ENCODE measurements around the gene TMEM220. TPM values are rescaled to one million over a fixed set of nuclear protein-coding genes. Genes with fewer than 3 reads are reported as not detected.

Gene TMEM220
- total and polyA plus RNA-seq, 9 of the 15 experiments (the other 6 are each of a cell fraction or from before 2014, with no cell fraction given): not detected

DNA sequence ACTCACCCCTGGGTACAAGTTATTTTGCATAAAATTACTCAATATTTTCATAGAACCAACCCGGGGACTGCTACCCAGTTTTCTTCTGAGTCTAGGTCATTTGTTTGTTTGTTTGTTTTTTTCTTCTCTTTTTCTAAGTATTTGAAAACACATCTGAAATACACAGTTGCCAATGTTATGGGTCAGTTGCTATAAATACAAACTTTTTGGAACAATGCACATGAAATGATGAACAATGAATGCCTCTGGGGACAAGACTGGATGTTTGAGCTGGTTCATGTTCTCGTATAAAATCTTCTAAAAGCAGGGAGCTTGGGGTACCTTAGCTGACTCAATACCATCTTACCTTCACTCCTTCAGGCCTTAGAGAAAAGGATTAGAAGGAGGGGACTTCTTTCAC lies 43.6 kb upstream of the TMEM220 start:
- in situ Hi-C loops (cut with MboI): no loop called here
- H3K9me1 ChIP-seq (ENCODE audit: control insufficient read depth, insufficient read depth, low read length): no peaks in the 10 kb centered on the region
- no peaks in the 10 kb centered on the region for H3K27me3 ChIP-seq (ENCODE audit: control insufficient read depth in 2 of 2, insufficient read depth in 2 of 2, low read length in 2 of 2)
- H3K27ac ChIP-seq (ENCODE audit: extremely low read depth, low read depth, low read length): no peak overlapping the region
- CTCF ChIA-PET (ENCODE audit: low intra/inter-chr PET ratio): no interaction called here
- ATAC-seq: no peak
- no peak for DNase-seq (ENCODE audit: extremely low read depth in 1 of 4, low spot score in 3 of 4)
- intact Hi-C loops (cut with micrococcal nuclease): no loop called here
- H4K20me1 ChIP-seq (replicated peaks; ENCODE audit: control insufficient read depth, insufficient read depth, low read length): no peaks in the 10 kb centered on the region
- BruUV-seq (replicated peaks): no TSS peak
- H3K9me3 ChIP-seq (replicated peaks; ENCODE audit: control insufficient read depth, insufficient read depth, low read depth, low read length): no peaks in the 10 kb centered on the region
- no peak overlapping the region for H2AFZ ChIP-seq (ENCODE audit: low read depth, low read length)
- H3K4me1 ChIP-seq (replicated peaks in 1 of 2; ENCODE audit: control insufficient read depth in 2 of 2, insufficient read depth in 2 of 2, low read length in 2 of 2): no peaks in the 10 kb centered on the region
- no peaks in the 10 kb centered on the region for H3K36me3 ChIP-seq (ENCODE audit: control insufficient read depth, insufficient read depth, low read length)
- no peaks in the 10 kb centered on the region for H3K79me2 ChIP-seq (ENCODE audit: control insufficient read depth, insufficient read depth, low read length)
- no peak for FAIRE-seq
- H3K9ac ChIP-seq (ENCODE audit: insufficient read depth in 1 of 2, low read depth in 2 of 2, low read length in 2 of 2): no peak overlapping the region
- H3K4me2 ChIP-seq (ENCODE audit: insufficient read depth, low read length): no peak overlapping the region
- WGBS (ENCODE audit: insufficient coverage, low coverage, missing lambda C conversion rate): 0% methylated on average over 2 of the region's 2 CpGs
- no peak overlapping the region for H3K4me3 ChIP-seq
- POLR2A ChIA-PET: interaction anchor here (1.1 kb wide), 1 partner anchor 18 kb away, joined by 3 read pairs; no protein-coding TSS in a partner anchor
- TF ChIP-seq ZNF584 (CRISPR knock-in tag; IDR thresholded peaks at IDR 0.05; ENCODE audit: low read depth) (no peak), ZNF699 (CRISPR knock-in tag; IDR thresholded peaks at IDR 0.05; ENCODE audit: insufficient replicate concordance) (no peak), RBM34 (IDR thresholded peaks at IDR 0.05; ENCODE audit: borderline replicate concordance, insufficient read depth, low read length) (no peak), ZNF239 (CRISPR knock-in tag; IDR thresholded peaks at IDR 0.05) (no peak), ZNF408 (CRISPR knock-in tag; IDR thresholded peaks at IDR 0.05; ENCODE audit: low read depth) (no peak), ERF (CRISPR knock-in tag; IDR thresholded peaks at IDR 0.05) (no peak), ETV6 (IDR thresholded peaks at IDR 0.05; ENCODE audit: borderline replicate concordance in 1 of 2, low read depth in 2 of 2, low read length in 1 of 2) (no peak), ETV6 (CRISPR knock-in tag; IDR thresholded peaks at IDR 0.05; ENCODE audit: borderline replicate concordance) (no peak), DIDO1 (tag; IDR thresholded peaks at IDR 0.05; ENCODE audit: low read depth) (no peak), CHCHD3 (CRISPR knock-in tag; IDR thresholded peaks at IDR 0.05) (no peak), EP300 (IDR thresholded peaks at IDR 0.05; ENCODE audit: low read length) (no peak), CREBBP (IDR thresholded peaks at IDR 0.05; ENCODE audit: low read depth, low read length) (no peak), DNMT1 (IDR thresholded peaks at IDR 0.05) (no peak), NBN (IDR thresholded peaks at IDR 0.05; ENCODE audit: low read depth) (no peak)
- TF ChIP-seq, protein P1, sequence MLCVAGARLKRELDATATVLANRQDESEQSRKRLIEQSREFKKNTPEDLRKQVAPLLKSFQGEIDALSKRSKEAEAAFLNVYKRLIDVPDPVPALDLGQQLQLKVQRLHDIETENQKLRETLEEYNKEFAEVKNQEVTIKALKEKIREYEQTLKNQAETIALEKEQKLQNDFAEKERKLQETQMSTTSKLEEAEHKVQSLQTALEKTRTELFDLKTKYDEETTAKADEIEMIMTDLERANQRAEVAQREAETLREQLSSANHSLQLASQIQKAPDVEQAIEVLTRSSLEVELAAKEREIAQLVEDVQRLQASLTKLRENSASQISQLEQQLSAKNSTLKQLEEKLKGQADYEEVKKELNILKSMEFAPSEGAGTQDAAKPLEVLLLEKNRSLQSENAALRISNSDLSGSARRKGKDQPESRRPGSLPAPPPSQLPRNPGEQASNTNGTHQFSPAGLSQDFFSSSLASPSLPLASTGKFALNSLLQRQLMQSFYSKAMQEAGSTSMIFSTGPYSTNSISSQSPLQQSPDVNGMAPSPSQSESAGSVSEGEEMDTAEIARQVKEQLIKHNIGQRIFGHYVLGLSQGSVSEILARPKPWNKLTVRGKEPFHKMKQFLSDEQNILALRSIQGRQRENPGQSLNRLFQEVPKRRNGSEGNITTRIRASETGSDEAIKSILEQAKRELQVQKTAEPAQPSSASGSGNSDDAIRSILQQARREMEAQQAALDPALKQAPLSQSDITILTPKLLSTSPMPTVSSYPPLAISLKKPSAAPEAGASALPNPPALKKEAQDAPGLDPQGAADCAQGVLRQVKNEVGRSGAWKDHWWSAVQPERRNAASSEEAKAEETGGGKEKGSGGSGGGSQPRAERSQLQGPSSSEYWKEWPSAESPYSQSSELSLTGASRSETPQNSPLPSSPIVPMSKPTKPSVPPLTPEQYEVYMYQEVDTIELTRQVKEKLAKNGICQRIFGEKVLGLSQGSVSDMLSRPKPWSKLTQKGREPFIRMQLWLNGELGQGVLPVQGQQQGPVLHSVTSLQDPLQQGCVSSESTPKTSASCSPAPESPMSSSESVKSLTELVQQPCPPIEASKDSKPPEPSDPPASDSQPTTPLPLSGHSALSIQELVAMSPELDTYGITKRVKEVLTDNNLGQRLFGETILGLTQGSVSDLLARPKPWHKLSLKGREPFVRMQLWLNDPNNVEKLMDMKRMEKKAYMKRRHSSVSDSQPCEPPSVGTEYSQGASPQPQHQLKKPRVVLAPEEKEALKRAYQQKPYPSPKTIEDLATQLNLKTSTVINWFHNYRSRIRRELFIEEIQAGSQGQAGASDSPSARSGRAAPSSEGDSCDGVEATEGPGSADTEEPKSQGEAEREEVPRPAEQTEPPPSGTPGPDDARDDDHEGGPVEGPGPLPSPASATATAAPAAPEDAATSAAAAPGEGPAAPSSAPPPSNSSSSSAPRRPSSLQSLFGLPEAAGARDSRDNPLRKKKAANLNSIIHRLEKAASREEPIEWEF (CRISPR knock-in tag; IDR thresholded peaks at IDR 0.05): no peak
- TF ChIP-seq, protein P2, sequence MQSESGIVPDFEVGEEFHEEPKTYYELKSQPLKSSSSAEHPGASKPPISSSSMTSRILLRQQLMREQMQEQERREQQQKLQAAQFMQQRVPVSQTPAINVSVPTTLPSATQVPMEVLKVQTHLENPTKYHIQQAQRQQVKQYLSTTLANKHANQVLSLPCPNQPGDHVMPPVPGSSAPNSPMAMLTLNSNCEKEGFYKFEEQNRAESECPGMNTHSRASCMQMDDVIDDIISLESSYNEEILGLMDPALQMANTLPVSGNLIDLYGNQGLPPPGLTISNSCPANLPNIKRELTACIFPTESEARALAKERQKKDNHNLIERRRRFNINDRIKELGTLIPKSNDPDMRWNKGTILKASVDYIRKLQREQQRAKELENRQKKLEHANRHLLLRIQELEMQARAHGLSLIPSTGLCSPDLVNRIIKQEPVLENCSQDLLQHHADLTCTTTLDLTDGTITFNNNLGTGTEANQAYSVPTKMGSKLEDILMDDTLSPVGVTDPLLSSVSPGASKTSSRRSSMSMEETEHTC (IDR thresholded peaks at IDR 0.05): no peak
- TF ChIP-seq, protein P3, sequence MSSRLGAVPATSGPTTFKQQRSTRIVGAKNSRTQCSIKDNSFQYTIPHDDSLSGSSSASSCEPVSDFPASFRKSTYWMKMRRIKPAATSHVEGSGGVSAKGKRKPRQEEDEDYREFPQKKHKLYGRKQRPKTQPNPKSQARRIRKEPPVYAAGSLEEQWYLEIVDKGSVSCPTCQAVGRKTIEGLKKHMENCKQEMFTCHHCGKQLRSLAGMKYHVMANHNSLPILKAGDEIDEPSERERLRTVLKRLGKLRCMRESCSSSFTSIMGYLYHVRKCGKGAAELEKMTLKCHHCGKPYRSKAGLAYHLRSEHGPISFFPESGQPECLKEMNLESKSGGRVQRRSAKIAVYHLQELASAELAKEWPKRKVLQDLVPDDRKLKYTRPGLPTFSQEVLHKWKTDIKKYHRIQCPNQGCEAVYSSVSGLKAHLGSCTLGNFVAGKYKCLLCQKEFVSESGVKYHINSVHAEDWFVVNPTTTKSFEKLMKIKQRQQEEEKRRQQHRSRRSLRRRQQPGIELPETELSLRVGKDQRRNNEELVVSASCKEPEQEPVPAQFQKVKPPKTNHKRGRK (tag; IDR thresholded peaks at IDR 0.05): no peak

Data from K562 (cell line).